ENCODE results near the gene INSIG1. TPM values are rescaled to one million over a fixed set of nuclear protein-coding genes. Genes with fewer than 3 reads are reported as not detected.

Gene INSIG1
- total and polyA plus RNA-seq, 4 donors = 118 to 219 (median 193) TPM

DNA sequence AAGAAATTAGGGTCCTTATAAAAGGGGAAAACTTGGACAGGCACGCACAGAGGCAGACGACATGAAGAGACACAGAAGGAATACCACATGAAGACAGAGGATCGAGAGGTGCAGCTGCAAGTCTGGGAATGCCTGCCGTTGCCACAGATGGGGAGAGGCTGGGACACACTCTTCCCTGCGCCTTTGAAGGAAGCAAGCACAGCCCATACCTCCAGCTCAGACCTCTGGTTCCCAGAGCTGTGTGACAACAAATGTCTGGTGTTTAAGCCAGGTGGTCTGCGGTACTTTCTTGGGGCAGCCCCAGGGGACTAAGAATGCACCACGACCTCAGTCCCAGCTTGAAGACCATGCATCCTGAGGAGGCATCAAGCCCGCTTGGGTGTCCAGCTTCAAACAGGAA is 18.3 kb downstream of the INSIG1 start:
- no peak for DNase-seq (ENCODE audit: low spot score)
- TF ChIP-seq, protein P1, sequence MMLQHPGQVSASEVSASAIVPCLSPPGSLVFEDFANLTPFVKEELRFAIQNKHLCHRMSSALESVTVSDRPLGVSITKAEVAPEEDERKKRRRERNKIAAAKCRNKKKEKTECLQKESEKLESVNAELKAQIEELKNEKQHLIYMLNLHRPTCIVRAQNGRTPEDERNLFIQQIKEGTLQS (IDR thresholded peaks at IDR 0.05) = no peak
- no peak for TF ChIP-seq HNF4G (IDR thresholded peaks at IDR 0.05)
- no peak for TF ChIP-seq RXRA (IDR thresholded peaks at IDR 0.05)
- TF ChIP-seq HNF4A (conservative IDR thresholded peaks at IDR 0.05) = no peak
- TF ChIP-seq, protein P2, sequence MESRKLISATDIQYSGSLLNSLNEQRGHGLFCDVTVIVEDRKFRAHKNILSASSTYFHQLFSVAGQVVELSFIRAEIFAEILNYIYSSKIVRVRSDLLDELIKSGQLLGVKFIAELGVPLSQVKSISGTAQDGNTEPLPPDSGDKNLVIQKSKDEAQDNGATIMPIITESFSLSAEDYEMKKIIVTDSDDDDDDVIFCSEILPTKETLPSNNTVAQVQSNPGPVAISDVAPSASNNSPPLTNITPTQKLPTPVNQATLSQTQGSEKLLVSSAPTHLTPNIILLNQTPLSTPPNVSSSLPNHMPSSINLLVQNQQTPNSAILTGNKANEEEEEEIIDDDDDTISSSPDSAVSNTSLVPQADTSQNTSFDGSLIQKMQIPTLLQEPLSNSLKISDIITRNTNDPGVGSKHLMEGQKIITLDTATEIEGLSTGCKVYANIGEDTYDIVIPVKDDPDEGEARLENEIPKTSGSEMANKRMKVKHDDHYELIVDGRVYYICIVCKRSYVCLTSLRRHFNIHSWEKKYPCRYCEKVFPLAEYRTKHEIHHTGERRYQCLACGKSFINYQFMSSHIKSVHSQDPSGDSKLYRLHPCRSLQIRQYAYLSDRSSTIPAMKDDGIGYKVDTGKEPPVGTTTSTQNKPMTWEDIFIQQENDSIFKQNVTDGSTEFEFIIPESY (IDR thresholded peaks at IDR 0.05) = no peak
- TF ChIP-seq, protein P3, sequence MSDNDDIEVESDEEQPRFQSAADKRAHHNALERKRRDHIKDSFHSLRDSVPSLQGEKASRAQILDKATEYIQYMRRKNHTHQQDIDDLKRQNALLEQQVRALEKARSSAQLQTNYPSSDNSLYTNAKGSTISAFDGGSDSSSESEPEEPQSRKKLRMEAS (IDR thresholded peaks at IDR 0.05) = no peak
- no peak for TF ChIP-seq RAD21 (IDR thresholded peaks at IDR 0.05)
- WGBS = 81% methylated on average over 8 of the region's 8 CpGs
- Histone ChIP-seq H3K27ac (ENCODE audit: low read depth in 1 of 2, low read length in 2 of 2) (no peak overlapping the region), H3K36me3 (ENCODE audit: control insufficient read depth in 4 of 4, insufficient read depth in 3 of 4, low read depth in 1 of 4, low read length in 3 of 4) (no peaks in the 10 kb centered on the region), H3K9me3 (ENCODE audit: control insufficient read depth in 4 of 4, low read length in 3 of 4) (no peaks in the 10 kb centered on the region), H3K4me1 (ENCODE audit: control insufficient read depth in 4 of 4, insufficient read depth in 4 of 4, low read length in 3 of 4) (no peaks in the 10 kb centered on the region), H3K27me3 (ENCODE audit: control insufficient read depth in 4 of 4, insufficient read depth in 4 of 4, low read length in 3 of 4) (no peaks in the 10 kb centered on the region), H3K9ac (ENCODE audit: low read depth in 1 of 2, low read length in 2 of 2) (no peak overlapping the region), H3K4me3 (ENCODE audit: low read depth in 1 of 3, low read length in 3 of 3) (no peak overlapping the region)

DNA sequence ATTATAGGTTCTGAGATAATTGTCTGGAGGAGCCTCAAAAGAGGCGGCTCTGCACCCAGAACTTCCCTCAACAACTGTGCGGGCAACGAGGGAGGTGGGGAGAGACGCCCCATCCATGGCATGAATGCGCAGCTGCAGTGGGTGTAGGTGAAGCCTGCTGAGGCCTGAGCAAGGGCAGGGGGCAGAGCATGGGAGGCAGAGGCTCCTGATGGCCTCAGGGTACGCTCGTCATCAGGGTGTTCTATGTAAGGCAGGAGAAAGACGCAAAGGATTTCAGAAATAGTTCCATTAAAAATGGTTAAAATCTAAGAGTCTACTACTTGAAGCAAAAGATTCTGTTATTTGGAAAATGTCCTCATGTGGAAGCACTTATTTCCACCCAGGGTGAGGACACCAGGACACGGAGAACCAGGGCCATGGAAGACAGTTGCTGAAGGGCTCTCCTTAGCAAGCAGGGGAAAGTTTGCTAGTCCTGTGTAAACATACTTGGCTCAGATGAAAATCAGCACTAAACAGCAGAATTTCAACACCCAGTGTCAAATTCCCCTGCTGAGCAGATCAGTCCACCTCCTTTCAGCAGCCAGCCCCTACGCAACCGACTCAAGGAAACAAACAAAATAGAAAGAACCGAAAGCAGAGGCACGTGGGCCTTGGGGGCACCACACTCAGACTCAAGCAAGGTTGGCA is 18.9 kb downstream of the INSIG1 start:
- no peak overlapping the region for H3K27ac ChIP-seq (ENCODE audit: low read depth in 1 of 2, low read length in 2 of 2)
- WGBS = 76% methylated on average over 13 of the region's 13 CpGs
- TF ChIP-seq FOXA1 (IDR thresholded peaks at IDR 0.05) (no peak), RAD21 (IDR thresholded peaks at IDR 0.05) (no peak), GABPA (IDR thresholded peaks at IDR 0.05 in 1 of 2, conservative IDR thresholded peaks at IDR 0.05 in 1 of 2) (no peak), EGR1 (IDR thresholded peaks at IDR 0.05; ENCODE audit: low read depth in 2 of 2) (no peak), YY1 (IDR thresholded peaks at IDR 0.05) (no peak), SP1 (IDR thresholded peaks at IDR 0.05) (no peak), HNF4A (conservative IDR thresholded peaks at IDR 0.05) (no peak), FOXA2 (IDR thresholded peaks at IDR 0.05) (no peak), NR2F2 (IDR thresholded peaks at IDR 0.05) (no peak), JUND (IDR thresholded peaks at IDR 0.05) (no peak), RXRA (IDR thresholded peaks at IDR 0.05) (no peak), HNF4G (IDR thresholded peaks at IDR 0.05) (no peak), TAF1 (conservative IDR thresholded peaks at IDR 0.05) (no peak)
- TF ChIP-seq, protein P4, sequence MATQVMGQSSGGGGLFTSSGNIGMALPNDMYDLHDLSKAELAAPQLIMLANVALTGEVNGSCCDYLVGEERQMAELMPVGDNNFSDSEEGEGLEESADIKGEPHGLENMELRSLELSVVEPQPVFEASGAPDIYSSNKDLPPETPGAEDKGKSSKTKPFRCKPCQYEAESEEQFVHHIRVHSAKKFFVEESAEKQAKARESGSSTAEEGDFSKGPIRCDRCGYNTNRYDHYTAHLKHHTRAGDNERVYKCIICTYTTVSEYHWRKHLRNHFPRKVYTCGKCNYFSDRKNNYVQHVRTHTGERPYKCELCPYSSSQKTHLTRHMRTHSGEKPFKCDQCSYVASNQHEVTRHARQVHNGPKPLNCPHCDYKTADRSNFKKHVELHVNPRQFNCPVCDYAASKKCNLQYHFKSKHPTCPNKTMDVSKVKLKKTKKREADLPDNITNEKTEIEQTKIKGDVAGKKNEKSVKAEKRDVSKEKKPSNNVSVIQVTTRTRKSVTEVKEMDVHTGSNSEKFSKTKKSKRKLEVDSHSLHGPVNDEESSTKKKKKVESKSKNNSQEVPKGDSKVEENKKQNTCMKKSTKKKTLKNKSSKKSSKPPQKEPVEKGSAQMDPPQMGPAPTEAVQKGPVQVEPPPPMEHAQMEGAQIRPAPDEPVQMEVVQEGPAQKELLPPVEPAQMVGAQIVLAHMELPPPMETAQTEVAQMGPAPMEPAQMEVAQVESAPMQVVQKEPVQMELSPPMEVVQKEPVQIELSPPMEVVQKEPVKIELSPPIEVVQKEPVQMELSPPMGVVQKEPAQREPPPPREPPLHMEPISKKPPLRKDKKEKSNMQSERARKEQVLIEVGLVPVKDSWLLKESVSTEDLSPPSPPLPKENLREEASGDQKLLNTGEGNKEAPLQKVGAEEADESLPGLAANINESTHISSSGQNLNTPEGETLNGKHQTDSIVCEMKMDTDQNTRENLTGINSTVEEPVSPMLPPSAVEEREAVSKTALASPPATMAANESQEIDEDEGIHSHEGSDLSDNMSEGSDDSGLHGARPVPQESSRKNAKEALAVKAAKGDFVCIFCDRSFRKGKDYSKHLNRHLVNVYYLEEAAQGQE (IDR thresholded peaks at IDR 0.05) = no peak
- TF ChIP-seq, protein P3 (IDR thresholded peaks at IDR 0.05) = no peak
- TF ChIP-seq, protein P5, sequence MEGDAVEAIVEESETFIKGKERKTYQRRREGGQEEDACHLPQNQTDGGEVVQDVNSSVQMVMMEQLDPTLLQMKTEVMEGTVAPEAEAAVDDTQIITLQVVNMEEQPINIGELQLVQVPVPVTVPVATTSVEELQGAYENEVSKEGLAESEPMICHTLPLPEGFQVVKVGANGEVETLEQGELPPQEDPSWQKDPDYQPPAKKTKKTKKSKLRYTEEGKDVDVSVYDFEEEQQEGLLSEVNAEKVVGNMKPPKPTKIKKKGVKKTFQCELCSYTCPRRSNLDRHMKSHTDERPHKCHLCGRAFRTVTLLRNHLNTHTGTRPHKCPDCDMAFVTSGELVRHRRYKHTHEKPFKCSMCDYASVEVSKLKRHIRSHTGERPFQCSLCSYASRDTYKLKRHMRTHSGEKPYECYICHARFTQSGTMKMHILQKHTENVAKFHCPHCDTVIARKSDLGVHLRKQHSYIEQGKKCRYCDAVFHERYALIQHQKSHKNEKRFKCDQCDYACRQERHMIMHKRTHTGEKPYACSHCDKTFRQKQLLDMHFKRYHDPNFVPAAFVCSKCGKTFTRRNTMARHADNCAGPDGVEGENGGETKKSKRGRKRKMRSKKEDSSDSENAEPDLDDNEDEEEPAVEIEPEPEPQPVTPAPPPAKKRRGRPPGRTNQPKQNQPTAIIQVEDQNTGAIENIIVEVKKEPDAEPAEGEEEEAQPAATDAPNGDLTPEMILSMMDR (IDR thresholded peaks at IDR 0.05; ENCODE audit: low read depth, low read length, missing input control) = no peak
- TF ChIP-seq, protein P2 (IDR thresholded peaks at IDR 0.05) = no peak
- TF ChIP-seq, protein P1 (IDR thresholded peaks at IDR 0.05) = no peak

More for the DNA sequence above, 18.9 kb downstream of the INSIG1 start:
- Histone ChIP-seq H3K9me3 (ENCODE audit: control insufficient read depth in 4 of 4, low read length in 3 of 4) (no peaks in the 10 kb centered on the region), H3K36me3 (ENCODE audit: control insufficient read depth in 4 of 4, insufficient read depth in 3 of 4, low read depth in 1 of 4, low read length in 3 of 4) (no peaks in the 10 kb centered on the region), H3K27me3 (ENCODE audit: control insufficient read depth in 4 of 4, insufficient read depth in 4 of 4, low read length in 3 of 4) (no peaks in the 10 kb centered on the region), H3K9ac (ENCODE audit: low read depth in 1 of 2, low read length in 2 of 2) (no peak overlapping the region), H3K4me3 (ENCODE audit: low read depth in 1 of 3, low read length in 3 of 3) (no peak overlapping the region), H3K4me1 (ENCODE audit: control insufficient read depth in 4 of 4, insufficient read depth in 4 of 4, low read length in 3 of 4) (no peaks in the 10 kb centered on the region)
- DNase-seq (ENCODE audit: low spot score) = no peak

Measured in liver (tissue), 9 donors.